GM18505 (cell line): ENCODE measurements around the gene HABP4.

ENCODE experiments used
- ATAC-seq: cut with Tn5 transposase; IDR thresholded peaks from one replicate; pipeline ENCODE4 v1.9.1; 2021; ENCODE audit not compliant: unreplicated experiment
- POLR2A ChIP-seq: IDR thresholded peaks from 4 replicates; pipeline ENCODE4 v1.6.1; 2011; ENCODE audit warnings: borderline replicate concordance; ENCODE audit not compliant: insufficient read depth, insufficient read length; ENCODE audit errors: extremely low read depth

The HABP4 gene

DNA sequence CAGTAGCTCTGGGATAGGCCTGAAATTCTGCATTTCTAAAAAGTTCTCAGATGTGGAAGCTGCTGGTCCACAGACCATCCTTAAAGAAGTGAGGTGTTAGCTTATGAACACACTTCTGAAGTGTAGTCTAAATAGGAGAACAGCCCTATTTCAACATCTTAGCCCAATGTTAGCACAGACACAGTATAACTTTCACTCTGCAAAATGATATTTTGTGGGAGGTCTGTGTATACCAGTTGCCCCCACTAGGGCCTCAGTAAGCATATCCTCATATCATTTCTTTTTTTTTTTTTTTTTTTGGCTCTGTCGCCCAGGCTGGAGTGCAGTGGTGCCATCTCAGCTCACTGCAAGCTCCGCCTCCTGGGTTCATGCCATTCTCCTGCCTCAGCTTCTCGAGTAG lies 7.5 kb upstream of the HABP4 start:
- ATAC-seq: no peak
- no peak for TF ChIP-seq POLR2A

DNA sequence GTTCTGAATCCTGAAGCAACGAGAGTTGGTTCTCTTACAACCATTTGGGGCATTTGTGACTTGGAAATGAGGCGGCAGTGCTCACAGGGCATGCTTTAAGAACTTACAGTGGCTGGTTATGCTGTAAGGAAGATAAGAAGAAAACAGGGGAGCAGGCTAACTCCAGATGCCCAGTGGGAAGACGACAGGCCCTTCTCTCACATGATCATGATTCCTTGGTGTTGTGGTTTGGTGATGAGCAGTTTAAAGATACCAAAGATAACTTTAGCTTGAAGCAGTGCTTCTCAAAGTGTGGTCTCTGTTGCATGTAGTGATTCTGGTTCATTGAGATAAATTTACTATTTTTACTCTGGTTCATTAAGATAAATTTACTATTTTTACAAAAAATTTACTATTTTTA lies 2.6 kb upstream of the HABP4 start:
- no peak for TF ChIP-seq POLR2A
- ATAC-seq: no peak

DNA sequence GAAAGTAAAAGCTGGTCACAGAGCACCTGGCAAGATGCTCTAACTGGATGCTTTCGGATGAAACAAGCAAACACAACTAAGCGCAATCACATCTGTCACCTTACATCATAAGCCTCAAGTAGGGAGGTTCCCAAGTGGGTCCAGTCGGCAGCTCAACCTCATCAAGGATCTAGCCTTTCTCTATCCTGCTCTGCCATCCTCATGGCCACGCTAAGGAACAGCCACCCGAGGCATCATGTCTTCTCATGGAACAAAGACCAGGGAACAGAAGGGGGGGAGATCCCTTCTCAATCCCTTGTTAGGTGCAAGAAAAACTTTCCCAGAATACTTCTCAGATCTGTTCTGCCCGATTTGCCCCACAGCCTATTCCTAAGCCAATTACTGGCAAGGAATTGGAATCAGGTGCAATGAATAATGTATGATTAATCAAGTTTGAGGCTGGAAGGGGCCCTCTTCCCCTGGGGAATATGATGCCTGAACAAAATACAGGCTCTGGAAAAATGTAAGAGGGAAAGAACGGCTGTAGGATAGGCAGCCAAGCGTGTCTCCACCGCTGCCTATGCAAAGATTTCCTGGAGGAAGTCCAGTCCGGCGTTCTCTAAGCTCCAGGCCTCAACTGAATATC lies 1.3 kb upstream of the HABP4 start:
- TF ChIP-seq POLR2A: no peak
- ATAC-seq: no peak

DNA sequence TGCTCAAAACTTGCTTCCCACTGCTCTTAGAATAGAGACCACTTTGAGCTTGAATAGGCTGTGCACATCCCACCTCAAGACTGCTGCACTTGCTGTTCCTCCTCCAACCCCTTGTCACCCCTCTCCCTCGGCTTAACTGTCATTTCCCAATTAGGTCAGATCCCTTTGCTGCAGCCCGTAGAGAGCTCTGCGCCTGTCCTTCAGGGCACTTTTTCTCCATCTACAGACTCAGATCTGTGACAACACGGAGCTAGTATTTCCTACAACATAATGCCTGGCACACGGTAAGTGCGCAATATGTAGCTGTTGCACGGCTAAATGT lies 485 bp upstream of the HABP4 start:
- TF ChIP-seq POLR2A: no peak

DNA sequence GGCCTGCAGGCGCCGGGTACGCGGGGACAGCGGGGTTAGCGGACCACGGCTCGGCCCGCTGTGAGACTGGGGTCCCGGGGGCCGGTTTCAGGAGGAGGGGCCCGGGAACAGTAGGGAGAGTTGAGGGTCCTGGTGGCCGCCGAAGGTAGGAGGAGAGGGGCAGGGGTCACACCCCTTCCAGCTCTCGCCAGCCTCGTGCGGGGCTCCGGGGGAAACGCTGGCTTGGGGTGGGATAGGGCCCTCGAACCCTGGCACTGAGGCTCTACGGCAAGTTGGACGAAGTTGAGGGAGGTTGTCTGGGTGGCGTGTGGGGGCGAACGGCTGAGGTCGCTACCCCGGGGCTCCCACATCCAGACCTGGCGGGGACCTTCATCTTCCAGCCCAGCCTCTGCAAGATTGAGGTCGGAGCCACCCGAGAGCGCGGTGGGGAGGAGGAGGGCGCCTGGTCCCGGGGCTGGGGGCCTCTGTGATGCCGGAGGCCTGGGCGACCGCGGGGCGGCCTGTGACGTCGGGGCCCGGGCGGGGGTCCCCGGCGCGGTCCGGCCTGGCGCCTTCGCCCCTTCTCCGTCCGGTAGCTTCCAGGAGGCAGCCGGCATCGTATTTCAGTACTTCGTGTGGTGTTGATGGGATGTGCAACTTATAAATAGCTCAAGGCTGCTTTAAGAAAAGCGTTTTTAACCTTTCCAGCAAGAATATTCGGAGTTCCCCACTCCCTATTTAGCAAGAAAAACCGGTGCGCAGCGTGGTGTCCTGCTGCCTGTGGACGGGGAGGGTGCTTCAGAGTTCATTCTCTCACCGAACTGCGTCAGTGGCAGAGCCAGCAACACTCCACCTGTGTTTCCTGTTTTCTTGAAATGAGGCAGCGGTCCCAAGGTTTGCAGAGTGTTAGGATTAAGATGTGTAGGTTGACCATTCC lies 902 bp downstream of the HABP4 start:
- no peak for ATAC-seq

More for the DNA sequence above, 485 bp upstream of the HABP4 start:
- ATAC-seq: peak; percentile 10

DNA sequence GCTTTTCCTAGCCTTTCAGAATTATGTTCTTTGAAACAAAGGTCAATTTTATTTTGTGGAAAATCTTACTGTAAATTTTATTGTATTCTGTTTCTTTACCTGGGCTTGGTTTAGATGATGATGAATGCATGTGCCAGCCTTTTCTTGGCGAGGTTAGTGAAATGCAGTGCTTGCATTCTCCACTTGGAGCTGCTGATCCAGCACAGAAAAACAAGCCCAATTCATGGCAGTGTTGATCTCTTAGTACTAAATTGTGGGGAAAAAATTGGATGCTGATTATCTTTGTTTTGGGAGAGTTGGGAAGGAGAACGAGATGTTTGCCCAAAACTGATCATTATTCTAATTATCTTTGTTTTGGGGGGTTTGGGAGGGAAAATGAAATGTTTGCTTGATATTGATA lies 3.7 kb downstream of the HABP4 start:
- no peak for ATAC-seq
- TF ChIP-seq POLR2A: no peak

More for the DNA sequence above, 902 bp downstream of the HABP4 start:
- TF ChIP-seq POLR2A: no peak

DNA sequence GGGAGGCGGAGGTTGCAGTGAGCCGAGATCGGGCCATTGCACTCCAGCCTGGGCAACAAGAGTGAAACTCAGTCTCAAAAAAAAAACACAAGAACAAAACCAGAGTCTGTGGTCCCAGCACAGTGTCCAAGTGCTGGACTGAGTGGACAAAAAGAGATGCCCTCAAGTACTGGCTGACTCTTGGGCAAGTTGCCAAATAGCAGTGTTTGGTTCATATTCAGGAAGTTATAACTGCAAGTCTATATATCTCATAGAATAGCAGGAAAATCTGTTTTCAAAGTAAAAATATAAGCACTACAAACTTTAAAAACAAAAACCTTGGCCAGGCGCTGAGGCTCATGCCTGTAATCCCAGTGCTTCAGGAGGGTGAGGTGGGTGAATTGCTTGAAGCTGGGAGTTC lies 7.3 kb downstream of the HABP4 start:
- no peak for TF ChIP-seq POLR2A
- no peak for ATAC-seq

DNA sequence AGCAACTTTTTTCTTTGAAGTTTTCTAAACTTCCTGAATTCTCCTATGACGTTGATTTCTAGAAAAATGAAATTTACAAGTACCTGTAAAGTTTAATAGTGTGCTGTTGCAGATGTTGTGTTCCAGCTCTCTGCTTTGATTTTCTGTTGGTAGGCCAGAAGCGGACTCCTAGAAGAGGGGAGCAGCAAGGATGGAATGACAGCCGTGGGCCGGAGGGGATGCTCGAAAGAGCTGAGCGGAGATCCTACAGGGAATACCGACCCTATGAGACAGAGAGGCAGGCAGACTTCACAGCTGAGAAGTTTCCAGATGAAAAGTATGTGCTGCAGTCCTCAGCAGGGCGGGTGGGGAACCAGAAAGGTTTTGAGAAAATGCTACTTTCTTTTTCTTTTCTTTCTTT lies 8.3 kb downstream of the HABP4 start:
- ATAC-seq: no peak
- no peak for TF ChIP-seq POLR2A

DNA sequence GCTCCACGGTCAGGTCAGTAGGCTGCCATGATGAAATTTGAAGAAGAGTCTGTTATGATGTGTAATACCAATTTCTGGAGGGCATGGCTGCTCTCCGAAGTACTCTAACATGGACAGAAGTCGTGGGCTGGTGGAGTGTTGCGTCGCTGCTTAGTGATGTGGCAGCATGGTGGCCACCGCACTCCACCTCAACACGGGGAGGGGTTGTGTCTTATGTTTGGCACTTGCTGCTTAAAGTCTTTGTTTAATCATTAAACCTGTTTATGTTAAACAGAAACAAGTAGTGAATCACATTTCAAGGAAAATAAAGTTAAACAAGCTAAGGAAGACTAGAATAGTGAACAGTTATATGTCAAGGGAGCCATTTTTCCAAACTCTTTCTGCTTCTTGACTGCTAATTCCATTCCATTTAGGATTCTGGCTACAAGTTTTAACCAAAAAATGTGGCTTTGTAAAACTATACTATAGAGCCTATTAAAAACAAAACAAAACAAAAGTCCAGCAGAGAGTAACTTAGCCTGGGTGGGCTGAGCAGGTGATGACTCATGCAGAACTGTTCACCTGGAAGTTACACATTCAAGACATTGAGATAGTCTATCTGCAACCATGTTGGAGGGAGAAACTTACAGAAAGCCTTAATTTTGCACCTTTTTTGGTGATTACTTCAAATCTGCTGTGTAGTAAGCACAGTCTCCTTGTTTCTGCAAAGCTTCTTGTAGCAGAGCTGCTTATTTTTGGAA lies 9.5 kb downstream of the HABP4 start:
- no peak for TF ChIP-seq POLR2A

DNA sequence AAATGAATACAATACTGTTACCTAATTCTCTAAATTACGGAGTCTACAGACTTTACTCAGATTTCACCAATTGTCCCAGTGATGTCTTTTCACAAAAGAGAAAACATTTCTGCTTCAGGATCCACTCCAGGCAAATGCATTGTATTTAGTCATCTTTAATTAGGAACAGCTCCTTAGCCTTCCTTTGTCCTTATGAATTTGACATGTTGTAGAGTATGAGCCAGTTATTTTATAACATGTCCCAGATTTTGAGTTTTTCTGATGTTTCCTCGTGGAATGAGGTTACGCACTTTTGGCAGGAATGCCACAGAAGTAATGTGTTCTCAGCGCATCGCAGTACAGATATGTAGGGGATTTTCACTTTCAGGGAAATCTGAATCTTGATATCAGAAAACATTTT lies 10.5 kb downstream of the HABP4 start:
- ATAC-seq: no peak
- TF ChIP-seq POLR2A: no peak

More for the DNA sequence above, 9.5 kb downstream of the HABP4 start:
- ATAC-seq: no peak

DNA sequence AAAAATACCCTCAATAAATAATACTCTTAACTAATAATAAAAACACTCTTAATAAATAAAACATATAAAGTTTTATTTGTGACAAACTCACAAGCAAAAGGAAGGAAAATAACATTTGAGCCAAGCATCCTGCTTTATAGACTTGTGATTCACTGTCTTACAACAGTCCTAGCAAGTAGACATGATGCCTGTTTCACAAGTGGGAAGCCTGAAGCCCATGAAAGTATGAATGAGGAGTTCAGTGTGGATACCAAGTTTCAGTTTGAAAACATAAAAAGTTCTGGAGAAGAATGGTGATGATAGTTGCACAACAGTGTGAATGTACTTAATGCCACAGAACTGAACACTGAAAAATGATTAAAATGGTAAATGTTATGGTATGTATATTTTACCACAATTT lies 10.9 kb downstream of the HABP4 start:
- no peak for TF ChIP-seq POLR2A
- ATAC-seq: no peak

DNA sequence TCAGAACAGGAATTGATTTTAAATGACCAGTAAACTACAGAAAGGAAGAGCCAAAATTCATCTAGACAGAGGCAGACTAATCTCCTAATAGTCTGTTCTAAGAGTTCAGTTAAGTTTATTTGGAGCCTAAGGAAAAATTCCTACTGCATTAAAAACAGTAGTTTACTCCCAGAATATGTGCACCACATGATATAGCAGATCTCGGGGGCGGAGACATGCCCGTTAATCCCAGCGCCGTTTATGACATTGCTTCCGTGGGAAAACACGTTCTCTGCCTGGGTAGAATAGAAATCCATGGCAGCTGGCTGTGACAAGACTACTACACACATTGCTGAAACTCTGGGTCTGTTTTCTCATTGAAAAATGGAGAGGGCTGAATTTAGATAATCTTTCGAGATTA lies 11.4 kb downstream of the HABP4 start:
- no peak for ATAC-seq
- TF ChIP-seq POLR2A: no peak

DNA sequence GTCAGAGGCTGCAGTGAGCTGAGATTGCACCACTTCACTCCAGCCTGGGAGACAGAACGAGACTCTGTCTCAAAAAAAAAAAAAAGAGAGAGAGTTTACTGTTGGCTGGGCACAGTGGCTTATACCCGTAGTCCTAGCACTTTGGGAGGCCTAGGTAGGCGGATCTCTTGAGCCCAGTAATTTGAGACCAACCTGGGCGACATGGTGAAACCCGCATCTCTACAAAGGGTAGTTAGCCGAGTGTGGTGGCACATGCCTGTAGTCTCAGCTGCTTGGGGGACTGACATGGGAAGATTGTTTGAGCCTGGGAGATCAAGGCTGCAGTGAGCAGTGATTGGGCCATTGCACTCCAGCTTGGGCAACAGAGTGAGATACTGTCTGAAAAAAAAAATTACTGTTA lies 12.6 kb downstream of the HABP4 start:
- ATAC-seq: no peak
- TF ChIP-seq POLR2A: no peak
